ENCODE measurements around the gene BBOF1.
"Not testable (repeated sequence)": the region's sequence is repeated elsewhere in the genome, so short reads cannot be mapped to it uniquely, and the experiment has no call there.

The BBOF1 gene

DNA sequence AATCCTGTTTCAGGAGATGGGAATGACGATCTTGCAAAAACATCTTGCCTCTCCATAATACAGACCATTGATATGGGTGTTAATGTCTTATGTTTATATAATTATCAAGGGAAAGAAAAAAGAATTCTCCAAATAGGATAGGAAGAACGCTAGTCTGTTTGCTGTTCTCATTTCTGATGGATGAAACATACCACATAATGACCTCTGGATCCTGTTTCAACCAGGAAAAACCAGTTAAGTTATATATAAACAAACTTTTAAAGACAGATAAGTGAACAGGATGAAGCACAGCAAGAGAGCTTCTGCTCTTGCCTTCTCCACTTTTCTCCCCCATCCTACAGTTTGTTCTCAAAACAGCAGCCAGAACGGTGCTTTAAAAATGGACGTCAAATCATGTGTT is 41.3 kb upstream of the BBOF1 start:
- H3K18ac ChIP-seq (ENCODE audit: low read length): no peak overlapping the region
- H3K27ac ChIP-seq (replicated peaks; ENCODE audit: low read length): no peak overlapping the region
- H3K9me3 ChIP-seq (replicated peaks in 1 of 2; ENCODE audit: control insufficient read depth in 2 of 2, insufficient read depth in 1 of 2, low read depth in 1 of 2, low read length in 2 of 2): no peaks in the 10 kb centered on the region
- H2AFZ ChIP-seq (ENCODE audit: low read length): no peak overlapping the region
- no peak overlapping the region for H3K4ac ChIP-seq (ENCODE audit: low read length)
- no peak overlapping the region for H2BK15ac ChIP-seq (ENCODE audit: low read length)
- no peak overlapping the region for H3K4me2 ChIP-seq (ENCODE audit: insufficient read depth, low read length, poor library complexity, severe bottlenecking)
- H3K4me1 ChIP-seq (ENCODE audit: control insufficient read depth in 2 of 2, insufficient read depth in 1 of 2, low read depth in 1 of 2, low read length in 2 of 2): no peaks in the 10 kb centered on the region
- no peaks in the 10 kb centered on the region for H3K79me1 ChIP-seq (ENCODE audit: low read depth, low read length)
- H4K8ac ChIP-seq (ENCODE audit: low read depth, low read length): no peak overlapping the region
- no peak overlapping the region for H3K23ac ChIP-seq (ENCODE audit: low read depth, low read length, poor library complexity)
- no peak for DNase-seq (ENCODE audit: low spot score)
- H2BK120ac ChIP-seq (ENCODE audit: low read depth, low read length): no peak overlapping the region
- H2BK12ac ChIP-seq (ENCODE audit: low read length): no peak overlapping the region
- H4K91ac ChIP-seq (ENCODE audit: low read depth, low read length, poor library complexity): no peak overlapping the region
- H3K36me3 ChIP-seq (replicated peaks in 1 of 2; ENCODE audit: control insufficient read depth in 2 of 2, insufficient read depth in 2 of 2, low read length in 2 of 2): peaks cover 4 to 26% of the 10 kb centered on the region in 2 donors
- H3K14ac ChIP-seq (ENCODE audit: low read length): no peak overlapping the region
- H2BK5ac ChIP-seq (ENCODE audit: low read length): no peak overlapping the region
- H3K27me3 ChIP-seq (ENCODE audit: control insufficient read depth in 3 of 3, insufficient read depth in 3 of 3, low read depth in 1 of 3, low read length in 3 of 3): no peaks in the 10 kb centered on the region
- no peak overlapping the region for H3K9ac ChIP-seq (ENCODE audit: low read depth, low read length, poor library complexity)
- no CpG with 5 or more reads among the region's 4 CpGs for WGBS, 2 donors (ENCODE audit: extremely low coverage in 2 of 2, insufficient read length in 2 of 2, insufficient replicate concordance in 1 of 2)
- no peak overlapping the region for H2AK5ac ChIP-seq (ENCODE audit: low read depth, low read length)
- H3K4me3 ChIP-seq (ENCODE audit: low read length in 2 of 2): no peak overlapping the region

DNA sequence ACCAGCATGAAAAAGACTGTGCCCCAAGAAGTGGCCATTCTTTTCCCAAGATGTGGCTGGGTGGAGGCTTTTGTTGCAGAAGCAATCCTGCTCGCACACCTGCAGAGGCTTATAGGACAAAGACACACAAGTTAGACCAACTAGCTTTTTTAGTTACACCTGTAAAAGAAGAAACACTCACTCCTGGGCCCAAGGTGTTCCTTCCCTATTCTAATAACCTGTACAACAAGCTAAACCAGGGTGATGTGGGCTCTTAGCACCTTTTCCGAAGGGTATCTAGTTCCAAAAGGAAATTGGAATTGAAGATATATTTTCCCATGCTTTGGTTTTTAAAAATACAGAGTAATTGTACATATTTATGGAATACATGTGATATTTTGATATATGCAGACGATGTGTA is 31.1 kb upstream of the BBOF1 start:
- no peak overlapping the region for H2BK120ac ChIP-seq (ENCODE audit: low read depth, low read length)
- H2AFZ ChIP-seq (ENCODE audit: low read length): no peak overlapping the region
- no peak overlapping the region for H4K8ac ChIP-seq (ENCODE audit: low read depth, low read length)
- no peak overlapping the region for H2AK5ac ChIP-seq (ENCODE audit: low read depth, low read length)
- H3K36me3 ChIP-seq (replicated peaks in 1 of 2; ENCODE audit: control insufficient read depth in 2 of 2, insufficient read depth in 2 of 2, low read length in 2 of 2): peaks cover 4 to 22% of the 10 kb centered on the region in 2 donors
- no peak overlapping the region for H2BK12ac ChIP-seq (ENCODE audit: low read length)
- no peak overlapping the region for H3K9ac ChIP-seq (ENCODE audit: low read depth, low read length, poor library complexity)
- H2BK15ac ChIP-seq (ENCODE audit: low read length): no peak overlapping the region
- no peaks in the 10 kb centered on the region for H3K27me3 ChIP-seq (ENCODE audit: control insufficient read depth in 3 of 3, insufficient read depth in 3 of 3, low read depth in 1 of 3, low read length in 3 of 3)
- no peak overlapping the region for H3K4me3 ChIP-seq (ENCODE audit: low read length in 2 of 2)
- no peak overlapping the region for H3K27ac ChIP-seq (replicated peaks; ENCODE audit: low read length)
- no peak overlapping the region for H3K14ac ChIP-seq (ENCODE audit: low read length)
- no peaks in the 10 kb centered on the region for H3K9me3 ChIP-seq (replicated peaks in 1 of 2; ENCODE audit: control insufficient read depth in 2 of 2, insufficient read depth in 1 of 2, low read depth in 1 of 2, low read length in 2 of 2)
- no peak overlapping the region for H3K4me2 ChIP-seq (ENCODE audit: insufficient read depth, low read length, poor library complexity, severe bottlenecking)
- no peaks in the 10 kb centered on the region for H3K79me1 ChIP-seq (ENCODE audit: low read depth, low read length)
- DNase-seq (ENCODE audit: low spot score): no peak
- no peak overlapping the region for H3K18ac ChIP-seq (ENCODE audit: low read length)
- no peaks in the 10 kb centered on the region for H3K4me1 ChIP-seq (ENCODE audit: control insufficient read depth in 2 of 2, insufficient read depth in 1 of 2, low read depth in 1 of 2, low read length in 2 of 2)
- H3K23ac ChIP-seq (ENCODE audit: low read depth, low read length, poor library complexity): no peak overlapping the region
- no peak overlapping the region for H2BK5ac ChIP-seq (ENCODE audit: low read length)
- no CpG with 5 or more reads among the region's 3 CpGs for WGBS, 2 donors (ENCODE audit: extremely low coverage in 2 of 2, insufficient read length in 2 of 2, insufficient replicate concordance in 1 of 2)
- H4K91ac ChIP-seq (ENCODE audit: low read depth, low read length, poor library complexity): no peak overlapping the region
- H3K4ac ChIP-seq (ENCODE audit: low read length): no peak overlapping the region

DNA sequence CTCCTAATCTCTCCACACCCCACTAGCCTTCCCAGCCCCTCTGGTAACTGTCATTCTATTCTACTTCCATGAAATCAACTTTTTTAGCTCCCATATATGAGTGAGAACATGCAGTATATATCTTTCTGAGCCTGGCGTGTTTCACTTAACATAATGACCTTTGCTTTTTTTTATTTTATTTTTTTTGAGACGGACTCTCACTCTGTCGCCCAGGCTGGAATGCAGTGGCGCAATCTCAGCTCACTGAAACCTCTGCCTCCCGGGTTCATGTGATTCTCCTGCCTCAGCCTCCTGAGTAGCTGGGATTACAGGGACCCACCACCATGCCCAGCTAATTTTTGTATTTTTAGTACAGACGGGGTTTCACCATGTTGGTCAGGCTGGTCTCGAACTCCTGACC is 30.5 kb upstream of the BBOF1 start:
- not testable (repeated sequence) for H3K14ac ChIP-seq (ENCODE audit: low read length); H3K4ac ChIP-seq (ENCODE audit: low read length); H2AFZ ChIP-seq (ENCODE audit: low read length); H3K27ac ChIP-seq (replicated peaks; ENCODE audit: low read length); H3K4me1 ChIP-seq (ENCODE audit: control insufficient read depth in 2 of 2, insufficient read depth in 1 of 2, low read depth in 1 of 2, low read length in 2 of 2); H4K8ac ChIP-seq (ENCODE audit: low read depth, low read length); H3K18ac ChIP-seq (ENCODE audit: low read length); H3K23ac ChIP-seq (ENCODE audit: low read depth, low read length, poor library complexity); H2BK5ac ChIP-seq (ENCODE audit: low read length); H3K9ac ChIP-seq (ENCODE audit: low read depth, low read length, poor library complexity); H3K4me3 ChIP-seq (ENCODE audit: low read length in 2 of 2); H3K4me2 ChIP-seq (ENCODE audit: insufficient read depth, low read length, poor library complexity, severe bottlenecking); H2BK120ac ChIP-seq (ENCODE audit: low read depth, low read length); H3K27me3 ChIP-seq (ENCODE audit: control insufficient read depth in 3 of 3, insufficient read depth in 3 of 3, low read depth in 1 of 3, low read length in 3 of 3); H2AK5ac ChIP-seq (ENCODE audit: low read depth, low read length); H3K79me1 ChIP-seq (ENCODE audit: low read depth, low read length); H2BK15ac ChIP-seq (ENCODE audit: low read length); H2BK12ac ChIP-seq (ENCODE audit: low read length); DNase-seq (ENCODE audit: low spot score); H4K91ac ChIP-seq (ENCODE audit: low read depth, low read length, poor library complexity); H3K9me3 ChIP-seq (replicated peaks in 1 of 2; ENCODE audit: control insufficient read depth in 2 of 2, insufficient read depth in 1 of 2, low read depth in 1 of 2, low read length in 2 of 2)
- WGBS, 2 donors (ENCODE audit: extremely low coverage in 2 of 2, insufficient read length in 2 of 2, insufficient replicate concordance in 1 of 2): no CpG with 5 or more reads among the region's 7 CpGs
- peaks cover 4 to 22% of the 10 kb centered on the region in 2 donors for H3K36me3 ChIP-seq (replicated peaks in 1 of 2; ENCODE audit: control insufficient read depth in 2 of 2, insufficient read depth in 2 of 2, low read length in 2 of 2)

DNA sequence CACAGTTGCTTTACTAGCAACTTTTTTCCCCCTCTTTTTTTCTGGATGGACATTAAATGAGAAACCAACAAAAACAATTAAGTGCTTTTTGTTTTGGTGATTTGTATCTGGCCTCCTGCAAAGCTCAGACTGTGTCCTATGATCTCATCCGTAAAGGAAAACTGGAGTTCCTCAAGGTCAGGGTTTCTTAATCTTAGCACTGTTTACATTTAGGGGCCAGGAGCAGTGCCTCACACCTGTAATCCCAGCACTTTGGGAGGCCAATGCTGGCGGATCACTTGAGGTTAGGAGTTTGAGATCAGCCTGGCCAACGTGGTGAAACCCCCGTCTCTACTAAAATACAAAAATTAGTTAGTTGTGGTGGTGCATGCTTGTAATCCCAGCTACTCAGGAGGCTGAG is 28.1 kb upstream of the BBOF1 start:
- no peak overlapping the region for H3K4me3 ChIP-seq (ENCODE audit: low read length in 2 of 2)
- no peaks in the 10 kb centered on the region for H3K27me3 ChIP-seq (ENCODE audit: control insufficient read depth in 3 of 3, insufficient read depth in 3 of 3, low read depth in 1 of 3, low read length in 3 of 3)
- no peak overlapping the region for H3K27ac ChIP-seq (replicated peaks; ENCODE audit: low read length)
- H3K9me3 ChIP-seq (replicated peaks in 1 of 2; ENCODE audit: control insufficient read depth in 2 of 2, insufficient read depth in 1 of 2, low read depth in 1 of 2, low read length in 2 of 2): no peaks in the 10 kb centered on the region
- H2BK120ac ChIP-seq (ENCODE audit: low read depth, low read length): no peak overlapping the region
- no peak overlapping the region for H4K91ac ChIP-seq (ENCODE audit: low read depth, low read length, poor library complexity)
- no peak overlapping the region for H2AFZ ChIP-seq (ENCODE audit: low read length)
- H3K23ac ChIP-seq (ENCODE audit: low read depth, low read length, poor library complexity): no peak overlapping the region
- WGBS, 2 donors (ENCODE audit: extremely low coverage in 2 of 2, insufficient read length in 2 of 2, insufficient replicate concordance in 1 of 2): no CpG with 5 or more reads among the region's 4 CpGs
- H3K36me3 ChIP-seq (replicated peaks in 1 of 2; ENCODE audit: control insufficient read depth in 2 of 2, insufficient read depth in 2 of 2, low read length in 2 of 2): peaks cover 2 to 24% of the 10 kb centered on the region in 2 donors
- H2AK5ac ChIP-seq (ENCODE audit: low read depth, low read length): no peak overlapping the region
- no peak overlapping the region for H3K4me2 ChIP-seq (ENCODE audit: insufficient read depth, low read length, poor library complexity, severe bottlenecking)
- DNase-seq (ENCODE audit: low spot score): no peak
- no peak overlapping the region for H3K14ac ChIP-seq (ENCODE audit: low read length)
- H2BK12ac ChIP-seq (ENCODE audit: low read length): no peak overlapping the region
- no peak overlapping the region for H4K8ac ChIP-seq (ENCODE audit: low read depth, low read length)
- H2BK5ac ChIP-seq (ENCODE audit: low read length): no peak overlapping the region
- no peak overlapping the region for H3K9ac ChIP-seq (ENCODE audit: low read depth, low read length, poor library complexity)
- no peak overlapping the region for H3K18ac ChIP-seq (ENCODE audit: low read length)
- H3K79me1 ChIP-seq (ENCODE audit: low read depth, low read length): no peaks in the 10 kb centered on the region
- H2BK15ac ChIP-seq (ENCODE audit: low read length): no peak overlapping the region
- no peaks in the 10 kb centered on the region for H3K4me1 ChIP-seq (ENCODE audit: control insufficient read depth in 2 of 2, insufficient read depth in 1 of 2, low read depth in 1 of 2, low read length in 2 of 2)
- H3K4ac ChIP-seq (ENCODE audit: low read length): no peak overlapping the region
